SKM-1 treated with dmso at 0.1 percent for 144 hours (cell line): ENCODE data around the gene KCNT2.
A peak's percentile ranks its signal among the peaks of the same experiment; 100 is the strongest.

Source experiments
- DNase-seq: peaks from one replicate; lab custom pipeline; 2025; ENCODE audit not compliant: unreplicated experiment; lab: John Stamatoyannopoulos, UW

Gene KCNT2

DNA sequence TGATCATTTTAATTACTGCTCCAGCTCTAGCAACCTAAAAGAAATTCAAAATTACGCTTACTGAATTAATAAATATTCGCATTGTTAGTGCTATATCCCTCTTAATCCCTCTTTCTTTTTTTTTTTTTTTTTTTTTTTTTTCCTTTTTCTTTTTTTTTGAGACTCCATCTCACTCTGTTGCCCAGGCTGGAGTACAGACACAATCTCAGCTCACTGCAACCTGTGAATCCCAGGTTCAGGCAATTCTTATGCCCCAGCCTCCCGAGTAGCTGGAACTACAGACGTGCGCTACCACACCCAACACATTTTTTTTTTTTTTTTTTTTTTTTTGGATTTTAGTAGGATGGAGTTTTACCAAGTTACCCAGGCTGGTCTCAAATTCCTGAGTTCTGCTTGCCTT, 157.1 kb downstream of the KCNT2 start:
- no peak for DNase-seq

DNA sequence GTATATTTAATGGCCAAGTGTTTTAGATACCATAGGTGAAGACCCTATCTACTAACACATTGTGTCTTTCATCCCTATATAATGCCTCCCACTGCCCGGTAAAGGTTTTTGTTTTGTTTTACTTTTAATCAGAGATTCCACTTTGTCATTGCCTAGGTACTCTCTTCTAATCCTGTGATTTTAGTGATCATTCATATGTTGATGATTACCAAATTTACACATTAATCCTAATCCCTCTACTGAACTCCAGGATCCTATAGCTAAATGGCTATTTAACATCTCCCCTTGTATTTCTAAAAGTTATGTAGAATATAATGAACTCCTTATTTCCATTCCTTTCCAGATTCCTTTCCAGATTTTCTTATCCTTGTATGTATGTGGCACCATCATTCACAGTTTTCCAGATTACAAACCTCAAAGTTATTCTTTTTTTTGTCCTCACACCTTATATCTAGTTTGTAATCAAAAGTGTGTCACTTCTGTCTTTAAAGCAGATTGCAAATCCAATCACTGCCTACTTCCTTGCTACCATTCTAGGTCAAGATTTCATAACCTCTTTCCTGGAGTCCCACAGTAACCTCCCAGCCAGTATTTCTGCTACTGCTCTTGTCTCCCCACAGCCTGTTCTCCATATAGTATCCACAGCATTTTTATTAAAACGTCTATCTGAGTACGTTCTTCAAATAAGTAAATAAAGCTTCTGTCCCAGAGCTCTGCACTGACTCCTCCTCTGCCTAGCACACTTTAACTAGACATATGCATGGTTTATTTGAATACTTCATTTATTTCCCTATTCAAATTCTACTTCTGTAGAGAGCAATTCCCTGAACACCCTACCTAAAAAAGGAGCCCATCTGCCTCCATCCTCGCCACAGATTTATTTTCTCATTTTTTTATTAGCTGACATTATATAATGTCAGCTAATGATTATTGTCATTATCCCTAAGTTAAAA, 157.8 kb downstream of the KCNT2 start:
- DNase-seq, result peak; percentile 18

DNA sequence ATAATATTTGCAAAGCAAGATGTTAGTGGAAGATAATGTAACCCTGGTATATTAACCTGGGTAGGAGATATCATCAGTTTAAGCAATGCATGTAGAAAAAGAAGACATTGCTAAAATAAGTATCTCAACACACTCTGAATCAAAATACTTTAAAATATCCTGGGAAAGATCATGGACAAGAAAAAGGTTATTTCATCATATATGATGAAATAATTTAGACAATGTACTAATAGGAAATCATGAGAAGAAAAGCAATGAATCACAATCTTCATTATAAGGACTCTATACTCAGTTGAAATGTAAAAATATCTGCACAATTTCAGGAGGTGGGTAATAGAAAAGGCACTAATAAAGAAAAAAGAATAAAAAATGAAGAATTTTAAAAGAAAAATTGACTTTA, 158.8 kb downstream of the KCNT2 start:
- no peak for DNase-seq

DNA sequence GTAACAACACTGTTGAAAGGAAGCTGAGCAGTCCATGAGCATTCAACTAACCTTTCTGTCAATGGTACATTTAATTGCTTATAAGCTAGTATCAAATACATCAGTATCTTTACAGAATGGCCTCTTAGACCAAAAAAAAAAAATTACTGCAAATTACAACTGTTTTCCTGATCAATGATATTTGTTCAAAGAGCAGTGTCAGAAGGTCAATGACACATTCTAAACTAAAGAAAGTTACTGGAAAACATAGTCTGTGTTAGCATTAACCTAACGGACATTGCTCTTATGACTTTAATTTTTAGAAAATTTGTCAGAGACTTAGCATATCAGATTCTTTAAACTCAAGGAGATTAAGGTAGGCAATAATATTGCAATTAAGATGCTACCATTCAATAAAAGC, 162.5 kb downstream of the KCNT2 start:
- DNase-seq, result no peak

DNA sequence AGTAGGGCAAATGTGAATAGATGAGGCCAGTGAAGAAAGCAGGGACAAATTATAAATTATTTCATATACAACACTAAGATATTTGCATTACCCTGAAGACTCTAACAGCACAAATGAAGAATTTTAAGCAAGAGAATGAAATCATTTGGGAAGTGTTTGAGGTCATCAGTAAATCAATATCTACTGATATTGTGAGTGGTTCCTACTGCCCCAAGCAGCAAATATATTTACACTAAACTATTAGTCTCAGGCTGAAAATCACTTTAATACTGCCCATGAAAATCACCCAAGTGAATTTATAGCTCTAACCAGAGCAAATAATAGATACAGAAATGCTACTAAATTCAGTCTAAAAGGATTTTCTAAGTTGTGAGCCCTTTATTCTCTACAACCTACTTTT, 163.6 kb downstream of the KCNT2 start:
- DNase-seq, result no peak

DNA sequence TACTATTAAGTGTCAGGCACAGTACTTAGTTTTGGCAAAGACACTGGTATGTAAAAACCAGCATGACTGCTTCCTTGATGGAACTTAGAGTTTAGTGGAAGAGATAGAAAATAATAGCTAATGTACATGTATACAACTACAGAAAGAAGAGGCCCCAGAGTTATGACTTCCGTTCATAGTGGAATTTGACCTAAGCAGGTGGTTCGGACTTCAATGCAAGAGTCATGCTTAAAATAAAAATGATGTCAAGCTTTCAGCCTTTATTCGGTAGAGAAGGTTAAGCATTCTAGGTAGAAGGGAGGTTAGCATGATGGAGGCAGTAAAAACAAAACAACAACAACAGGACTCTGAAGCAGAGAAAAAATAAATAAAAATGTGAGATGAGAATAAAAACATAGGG, 165.9 kb downstream of the KCNT2 start:
- no peak for DNase-seq

DNA sequence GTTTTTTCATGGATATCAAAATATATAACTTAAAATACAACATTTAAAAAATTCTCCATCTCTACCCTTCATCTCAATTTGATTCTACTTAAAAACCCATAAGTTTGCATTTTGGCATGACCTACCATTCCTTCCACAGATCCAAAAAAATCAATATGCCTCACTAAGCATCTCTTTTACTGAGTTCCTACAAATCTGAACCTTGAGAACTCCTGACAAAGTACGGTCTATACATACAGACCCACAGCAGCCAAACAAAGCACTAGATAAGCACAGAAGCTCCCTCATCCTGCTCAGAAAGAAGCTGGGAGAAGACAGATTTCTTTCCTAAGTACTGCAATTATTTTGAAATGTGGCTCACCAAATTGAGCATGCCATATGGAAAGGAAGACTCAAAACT, 167.5 kb downstream of the KCNT2 start:
- no peak for DNase-seq

DNA sequence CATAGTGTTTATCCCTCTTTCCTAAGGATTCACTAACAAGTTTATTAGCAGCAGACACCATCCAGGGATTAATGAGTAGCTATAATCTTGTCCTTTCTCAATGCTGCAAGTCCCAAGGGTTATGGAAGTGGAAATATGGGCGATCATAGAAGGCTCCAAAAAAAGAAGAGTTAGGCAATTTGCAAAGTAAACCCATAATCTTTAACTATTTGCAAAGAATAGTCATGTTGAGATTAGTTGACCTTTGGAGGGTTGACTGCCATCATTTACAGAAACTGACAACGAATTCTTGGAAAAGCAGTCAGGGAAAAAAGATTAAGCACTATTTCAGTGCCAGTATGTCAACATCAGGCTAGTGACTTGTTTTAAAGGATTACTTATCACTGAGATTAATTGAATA, 169.9 kb downstream of the KCNT2 start:
- DNase-seq, result no peak

DNA sequence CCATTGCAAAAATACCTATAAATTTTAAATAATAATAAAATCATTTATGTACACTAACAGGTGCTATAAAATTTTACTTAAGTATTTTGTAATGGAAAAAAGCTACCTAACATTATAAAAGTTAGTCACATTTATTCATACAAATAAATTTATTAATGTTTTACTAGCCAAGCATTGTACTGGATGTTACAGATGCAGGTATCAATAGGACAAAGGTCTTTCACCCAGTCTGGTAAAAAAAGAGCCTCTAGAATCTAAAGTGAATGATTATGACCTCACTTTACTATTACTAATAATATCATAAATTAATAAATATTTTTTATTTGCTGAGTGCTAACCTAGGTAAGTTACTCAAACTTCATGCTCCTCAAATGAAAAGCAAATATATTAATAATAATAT, 170.6 kb downstream of the KCNT2 start:
- no peak for DNase-seq

DNA sequence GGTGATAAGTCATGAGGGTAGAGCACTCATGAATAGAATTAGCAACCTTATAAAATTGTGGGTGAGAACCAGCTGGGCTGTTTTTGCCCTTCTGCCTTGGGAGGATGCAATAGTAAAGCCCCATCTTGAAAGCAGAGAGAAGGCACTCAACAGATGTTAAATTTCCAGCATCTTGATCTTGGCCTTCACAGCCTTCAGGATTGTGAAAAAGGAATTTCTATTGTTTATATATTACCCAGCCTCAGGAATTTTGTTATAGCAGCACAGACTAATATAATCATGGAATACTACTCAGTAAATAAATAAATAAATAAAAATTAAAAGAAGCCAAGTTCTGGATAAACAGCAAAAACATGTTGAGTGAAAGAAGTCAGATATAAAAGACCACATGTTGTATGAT, 175.2 kb downstream of the KCNT2 start:
- DNase-seq, result no peak

DNA sequence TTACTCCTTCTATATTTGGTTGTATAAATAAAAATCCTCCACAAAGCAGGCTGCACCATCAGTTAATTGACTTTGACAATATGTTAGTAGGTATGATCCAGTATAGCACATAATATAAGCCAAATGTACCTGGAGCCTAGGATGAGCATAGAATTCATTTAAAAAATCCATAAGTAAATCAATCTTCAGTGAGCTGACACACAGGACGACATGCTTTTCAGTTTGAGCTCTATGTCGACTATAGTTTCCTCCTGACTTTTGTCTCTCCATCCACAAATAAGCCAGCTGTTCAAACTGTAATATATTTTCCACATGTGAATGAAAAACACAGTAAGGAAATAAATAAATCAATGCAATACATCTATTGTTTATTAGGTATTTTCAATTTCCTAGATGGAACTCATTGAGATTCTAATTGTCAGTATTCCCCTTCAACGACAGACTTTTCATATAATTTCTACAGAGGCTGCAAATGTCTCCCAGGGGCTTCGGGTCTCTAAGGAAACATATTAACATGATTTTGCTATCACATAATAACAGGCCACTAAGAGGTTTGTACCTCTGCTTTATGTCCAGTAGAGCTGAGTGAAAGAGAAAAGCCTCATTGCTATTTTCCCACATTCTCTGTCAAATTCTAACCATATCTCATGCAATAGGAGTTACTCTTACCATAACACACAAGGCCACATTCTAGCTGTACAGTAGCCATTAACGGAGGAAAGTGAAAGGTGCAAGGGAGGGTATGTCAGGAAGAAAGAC, 180.1 kb downstream of the KCNT2 start:
- DNase-seq, result no peak

DNA sequence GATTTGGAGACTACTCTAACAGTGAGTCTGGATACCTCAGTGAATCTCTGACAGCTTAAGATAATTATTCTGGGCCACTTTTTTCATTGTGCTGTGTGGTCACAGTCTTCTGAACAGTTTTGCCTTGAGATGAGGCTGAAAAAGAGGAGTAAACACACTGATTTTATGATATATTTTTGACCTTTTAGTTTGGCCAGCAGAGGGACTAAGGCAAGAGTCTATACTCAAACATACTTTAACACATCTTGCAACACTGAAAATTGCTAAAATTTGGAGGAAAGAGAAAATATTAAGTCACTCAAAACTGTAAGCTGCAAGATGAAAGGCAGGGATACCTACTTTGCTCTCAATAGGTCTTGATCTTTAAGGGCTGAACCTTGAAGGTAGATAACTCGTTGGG, 182.7 kb downstream of the KCNT2 start:
- DNase-seq, result no peak

DNA sequence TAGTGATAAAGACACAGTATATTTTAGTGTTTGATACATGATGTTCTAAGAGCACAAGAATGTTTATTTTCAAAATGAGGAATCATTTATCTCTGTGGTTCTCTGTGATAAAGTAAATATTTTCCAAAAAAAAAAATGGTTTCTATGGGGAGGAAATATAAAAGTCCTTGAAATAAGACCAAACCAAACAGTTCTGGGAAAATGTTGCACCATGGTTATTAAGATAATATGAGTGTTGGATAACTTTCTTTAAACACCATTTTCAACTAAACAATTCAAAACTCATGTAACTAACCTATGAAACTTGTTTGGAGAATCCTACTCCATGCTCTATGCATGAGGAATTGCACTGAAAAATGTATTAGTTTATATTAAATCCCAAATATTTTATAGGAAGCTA, 184.6 kb downstream of the KCNT2 start:
- DNase-seq, result no peak

DNA sequence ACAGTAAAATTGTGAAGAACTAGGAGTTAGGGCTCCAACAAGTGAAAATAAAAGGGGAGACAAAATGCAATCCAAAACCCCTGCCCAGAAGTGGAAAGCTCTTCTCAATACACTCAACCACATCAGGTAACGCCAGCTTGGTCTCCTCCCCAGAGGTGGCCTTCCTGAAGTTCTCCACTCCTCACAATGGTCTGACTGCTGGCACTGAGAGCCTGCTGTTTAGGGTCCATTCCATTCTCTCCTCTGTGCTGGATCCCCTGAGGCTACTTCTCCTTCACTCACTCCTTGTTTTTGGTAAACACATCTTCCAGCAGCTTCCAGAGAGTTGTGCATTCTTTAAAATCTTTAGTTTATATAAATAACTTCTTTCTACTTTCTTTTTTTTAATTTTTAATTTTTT, 189.5 kb downstream of the KCNT2 start:
- no peak for DNase-seq

DNA sequence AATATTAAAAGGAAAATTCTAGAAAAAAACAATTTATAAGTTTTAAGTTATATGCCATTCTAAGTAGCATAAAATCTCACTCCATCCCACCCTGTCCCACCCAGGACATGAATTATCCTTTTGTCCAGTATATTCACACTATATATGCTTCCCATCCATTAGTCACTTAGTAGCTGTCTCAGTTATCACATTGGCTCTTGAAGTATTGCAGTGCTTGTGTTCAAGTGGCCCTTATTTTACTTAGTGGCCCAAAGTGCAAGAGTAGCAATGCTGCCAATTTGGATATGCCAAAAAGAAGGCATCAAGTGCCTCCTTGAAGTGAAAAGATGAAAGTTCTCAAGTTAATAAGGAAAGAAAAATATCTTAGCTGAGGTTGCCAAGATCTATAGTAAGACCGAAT, 192.3 kb downstream of the KCNT2 start:
- DNase-seq, result no peak

DNA sequence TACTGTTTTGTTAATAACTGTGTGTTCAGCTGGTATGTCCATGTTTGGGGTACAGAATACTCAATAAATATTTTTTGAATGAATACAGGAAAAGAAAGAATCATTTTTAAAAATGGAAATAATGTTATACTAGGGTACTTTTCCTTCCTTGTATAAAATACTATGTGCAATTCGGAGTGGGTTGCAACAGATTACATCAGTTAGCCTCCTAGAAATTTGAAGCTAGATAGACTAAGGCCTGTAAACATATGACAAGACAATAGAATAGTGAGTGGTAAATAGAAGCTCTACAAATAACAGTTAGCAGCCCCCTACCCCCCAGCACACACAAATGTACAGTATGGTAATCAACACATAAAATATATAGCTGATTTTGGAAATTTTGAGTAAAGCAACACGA, 195.9 kb downstream of the KCNT2 start:
- no peak for DNase-seq

DNA sequence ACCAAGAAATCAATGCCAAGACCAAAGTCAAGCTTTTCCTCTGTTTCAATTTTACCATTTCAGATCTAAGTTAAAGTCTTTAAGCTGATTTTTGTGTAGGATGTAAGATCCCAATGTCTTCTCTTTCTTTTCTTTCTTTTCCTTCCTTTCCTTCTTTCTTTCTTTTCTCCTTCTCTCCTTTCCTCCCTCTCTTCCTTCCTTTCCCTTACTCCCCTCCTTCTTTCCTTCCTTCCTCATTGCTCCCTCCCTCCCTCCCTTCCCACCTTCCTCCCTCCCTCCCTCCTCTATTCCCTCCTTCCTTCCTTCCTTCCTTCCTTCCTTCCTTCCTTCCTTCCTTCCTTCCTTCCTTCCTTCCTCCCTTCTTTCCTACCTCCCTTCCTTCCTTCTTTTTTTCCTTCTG, 197.5 kb downstream of the KCNT2 start:
- no peak for DNase-seq

DNA sequence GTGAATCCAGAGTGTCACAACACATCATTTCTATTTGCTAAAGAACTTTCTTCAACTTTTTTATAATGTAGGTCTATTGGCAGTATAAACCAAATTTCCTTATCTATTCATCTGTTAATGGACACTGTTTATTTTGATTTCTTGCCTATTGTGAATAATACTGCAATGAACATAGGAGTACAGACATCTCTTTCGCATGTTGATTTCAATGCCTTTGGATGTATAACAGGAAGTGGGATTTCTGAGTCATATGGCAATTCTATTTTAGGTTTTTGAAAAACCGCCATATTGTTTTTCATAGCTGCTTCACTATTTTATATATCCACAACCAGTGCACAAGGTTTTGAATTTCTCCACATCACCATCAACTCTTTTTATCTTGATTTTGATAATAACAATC, 198.7 kb downstream of the KCNT2 start:
- DNase-seq, result no peak

DNA sequence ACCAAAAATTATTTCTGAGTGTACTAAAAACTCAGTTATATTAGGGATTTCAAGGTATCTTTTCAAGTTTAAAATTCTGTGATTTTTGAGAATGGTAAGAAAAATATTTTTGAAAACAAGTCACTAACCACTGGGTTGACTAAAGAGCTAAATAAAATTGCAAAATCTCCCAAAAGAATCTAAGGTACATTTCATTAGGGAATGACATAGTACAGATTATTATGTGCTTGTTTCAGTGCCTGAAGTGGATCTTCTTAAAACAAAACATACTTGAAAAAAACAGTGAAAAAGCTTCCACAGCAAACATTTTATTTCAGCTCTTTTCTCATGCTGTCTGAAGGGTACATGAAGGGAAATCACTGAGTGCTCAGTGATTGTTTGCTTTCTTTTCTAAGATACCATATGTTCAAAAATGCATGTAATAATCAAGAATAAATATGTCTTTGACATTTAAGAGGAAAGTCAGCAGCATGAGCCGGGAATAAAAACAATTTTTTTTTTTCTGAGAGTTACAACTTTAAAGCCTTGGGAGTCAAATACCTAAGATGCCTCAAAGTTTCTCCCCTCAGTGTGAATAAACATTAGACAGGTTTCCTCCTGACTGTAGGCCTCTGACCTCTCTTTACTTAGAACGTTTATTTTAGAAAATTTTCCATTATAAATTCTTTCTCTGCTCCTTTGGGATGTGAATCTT, 200.7 kb downstream of the KCNT2 start:
- DNase-seq, result no peak

DNA sequence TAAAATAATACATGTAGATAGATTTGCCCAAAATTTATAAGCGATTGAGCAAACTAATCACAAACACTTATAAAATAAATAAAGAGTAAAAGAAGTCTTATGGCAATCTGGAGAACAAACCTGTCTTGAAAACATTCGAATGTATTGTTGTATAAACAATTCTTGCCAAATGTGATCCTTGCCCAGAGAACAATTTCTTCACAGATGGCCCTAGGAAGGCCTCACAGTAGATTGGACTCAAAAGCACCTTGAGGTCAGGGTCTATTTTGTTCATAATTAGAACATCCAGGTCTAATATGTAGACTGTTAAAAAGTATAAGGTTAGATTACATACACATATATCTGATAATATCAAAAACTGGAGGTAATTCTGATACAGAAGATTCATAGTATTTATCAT, 202.4 kb downstream of the KCNT2 start:
- no peak for DNase-seq

DNA sequence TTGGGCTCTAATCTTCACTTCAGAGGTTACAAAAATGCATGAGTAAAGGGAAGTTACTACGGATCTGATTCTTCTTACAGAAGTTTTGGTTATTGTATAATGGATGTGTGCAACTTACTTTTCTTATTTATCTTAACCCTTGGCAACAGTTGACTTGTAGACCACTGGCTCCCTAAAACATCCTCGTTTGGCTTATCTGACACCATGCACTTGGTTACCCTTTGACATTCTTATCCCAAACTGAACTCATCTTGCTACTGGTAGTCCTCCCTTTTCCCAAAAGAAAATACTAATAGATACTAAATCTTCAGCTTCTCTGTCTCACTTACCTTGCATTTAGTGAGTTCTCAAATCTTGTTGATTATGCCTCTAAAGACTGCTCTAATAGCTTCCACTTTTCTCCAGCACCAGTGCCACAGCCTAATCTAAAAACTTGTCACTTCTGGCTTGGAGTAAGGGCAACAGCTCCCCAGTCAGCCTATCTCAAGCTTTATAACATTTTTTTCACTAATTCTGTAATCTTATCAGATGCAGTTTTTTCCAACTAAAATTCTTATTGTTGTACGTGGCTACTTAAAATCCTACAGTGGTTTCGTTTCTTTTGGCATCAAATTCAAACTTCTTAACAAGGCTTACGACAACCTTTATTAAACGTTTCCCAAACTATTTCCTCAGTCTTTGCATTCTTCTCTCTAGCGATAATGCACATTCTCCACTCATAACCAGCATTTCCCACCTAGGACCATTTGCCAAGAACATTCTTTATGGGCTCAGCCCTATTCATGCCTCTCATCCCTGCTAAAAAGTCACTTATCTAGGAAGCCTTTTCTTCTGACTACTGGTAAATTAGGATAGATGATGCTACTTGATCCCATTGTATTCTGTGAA, 204.2 kb downstream of the KCNT2 start:
- no peak for DNase-seq
